ENCODE measurements around the gene BPIFA1. TPM values are rescaled to one million over a fixed set of nuclear protein-coding genes. Genes with fewer than 3 reads are reported as not detected.

BPIFA1 gene
- total and polyA plus RNA-seq, 9 of the 15 experiments (the other 6 are each of a cell fraction or from before 2014, with no cell fraction given), result not detected

DNA sequence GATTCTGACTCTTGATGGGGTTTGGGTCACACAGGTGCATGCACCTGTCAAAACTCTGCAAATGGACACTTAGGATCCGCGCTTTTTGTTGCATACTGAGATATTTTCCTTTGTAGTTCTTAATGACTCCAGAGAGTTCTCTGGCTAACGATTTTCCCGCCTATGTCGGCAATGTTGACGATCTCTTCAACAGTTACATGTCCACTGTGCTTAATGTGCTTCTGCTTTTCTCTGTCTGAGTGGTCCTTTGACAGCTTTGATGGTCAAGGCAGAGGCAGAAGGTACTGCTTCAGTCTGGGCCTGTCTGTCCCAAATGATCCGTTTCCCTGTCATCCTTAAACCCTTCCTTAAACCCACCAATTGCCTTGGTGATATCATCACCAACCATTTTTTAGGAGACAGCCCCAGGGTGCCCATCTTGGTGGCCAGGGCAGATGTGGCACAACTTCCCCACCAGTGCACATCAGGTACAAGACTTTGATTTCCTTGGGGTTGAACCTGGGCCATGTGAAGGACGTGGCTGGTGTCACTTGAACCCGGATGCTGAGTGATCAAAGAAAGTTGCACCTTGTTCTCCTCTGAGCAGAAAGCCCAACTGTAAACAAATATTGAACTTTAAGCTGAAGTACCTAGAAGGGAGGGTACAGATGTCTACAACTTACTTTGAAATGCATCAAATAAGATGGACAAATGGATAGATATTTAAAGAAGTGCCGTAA is 36.5 kb downstream of the BPIFA1 start:
- H3K4me1 ChIP-seq (replicated peaks in 1 of 2; ENCODE audit: control insufficient read depth in 2 of 2, insufficient read depth in 2 of 2, low read length in 2 of 2), result no peaks in the 10 kb centered on the region; a peak in 1 of 5 replicates
- WGBS (ENCODE audit: insufficient coverage, low coverage, missing lambda C conversion rate), result 1% methylated on average over 10 of the region's 10 CpGs

More for the DNA sequence above, 36.5 kb downstream of the BPIFA1 start:
- CTCF ChIA-PET (ENCODE audit: low intra/inter-chr PET ratio), result no interaction called here
- in situ Hi-C loops (cut with MboI) (no loop called here), intact Hi-C loops (cut with micrococcal nuclease) (no loop called here)
- no peak overlapping the region for H3K4me2 ChIP-seq (ENCODE audit: insufficient read depth, low read length)
- POLR2A ChIA-PET, result interaction anchor here (0.6 kb wide), 1 partner anchor 141 kb away, joined by 3 read pairs; no protein-coding TSS in a partner anchor
- DNase-seq (ENCODE audit: extremely low read depth in 1 of 4, low spot score in 3 of 4), result no peak
- ATAC-seq, result no peak
- H3K79me2 ChIP-seq (ENCODE audit: control insufficient read depth, insufficient read depth, low read length), result no peaks in the 10 kb centered on the region
- FAIRE-seq, result no peak
- H2AFZ ChIP-seq (ENCODE audit: low read depth, low read length), result no peak overlapping the region
- H3K9me3 ChIP-seq (replicated peaks; ENCODE audit: control insufficient read depth, insufficient read depth, low read depth, low read length), result no peaks in the 10 kb centered on the region
- no peaks in the 10 kb centered on the region for H3K9me1 ChIP-seq (ENCODE audit: control insufficient read depth, insufficient read depth, low read length)
- H3K27me3 ChIP-seq (ENCODE audit: control insufficient read depth in 2 of 2, insufficient read depth in 2 of 2, low read length in 2 of 2), result peaks cover 22 to 61% of the 10 kb centered on the region in 2 experiments; a peak in 4 of 5 replicates
- no peak overlapping the region for H3K4me3 ChIP-seq
- no peaks in the 10 kb centered on the region for H4K20me1 ChIP-seq (replicated peaks; ENCODE audit: control insufficient read depth, insufficient read depth, low read length)
- H3K27ac ChIP-seq (ENCODE audit: extremely low read depth, low read depth, low read length), result no peak overlapping the region
- BruUV-seq (replicated peaks), result no TSS peak
- TF ChIP-seq MXI1 (IDR thresholded peaks at IDR 0.05; ENCODE audit: low read depth, low read length), result no peak
- TF ChIP-seq RBM14 (IDR thresholded peaks at IDR 0.05; ENCODE audit: borderline replicate concordance, insufficient read depth, low read depth, low read length), result no peak
- no peak for TF ChIP-seq RBM25 (IDR thresholded peaks at IDR 0.05; ENCODE audit: low read depth, low read length, severe bottlenecking)
- TF ChIP-seq TCFL5 (CRISPR knock-in tag; conservative IDR thresholded peaks at IDR 0.05), result no peak
- no peak for TF ChIP-seq NR4A1 (CRISPR knock-in tag; IDR thresholded peaks at IDR 0.05)
- no peak for TF ChIP-seq NR4A1 (tag; IDR thresholded peaks at IDR 0.05)
- TF ChIP-seq, protein P1, sequence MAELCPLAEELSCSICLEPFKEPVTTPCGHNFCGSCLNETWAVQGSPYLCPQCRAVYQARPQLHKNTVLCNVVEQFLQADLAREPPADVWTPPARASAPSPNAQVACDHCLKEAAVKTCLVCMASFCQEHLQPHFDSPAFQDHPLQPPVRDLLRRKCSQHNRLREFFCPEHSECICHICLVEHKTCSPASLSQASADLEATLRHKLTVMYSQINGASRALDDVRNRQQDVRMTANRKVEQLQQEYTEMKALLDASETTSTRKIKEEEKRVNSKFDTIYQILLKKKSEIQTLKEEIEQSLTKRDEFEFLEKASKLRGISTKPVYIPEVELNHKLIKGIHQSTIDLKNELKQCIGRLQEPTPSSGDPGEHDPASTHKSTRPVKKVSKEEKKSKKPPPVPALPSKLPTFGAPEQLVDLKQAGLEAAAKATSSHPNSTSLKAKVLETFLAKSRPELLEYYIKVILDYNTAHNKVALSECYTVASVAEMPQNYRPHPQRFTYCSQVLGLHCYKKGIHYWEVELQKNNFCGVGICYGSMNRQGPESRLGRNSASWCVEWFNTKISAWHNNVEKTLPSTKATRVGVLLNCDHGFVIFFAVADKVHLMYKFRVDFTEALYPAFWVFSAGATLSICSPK (IDR thresholded peaks at IDR 0.05; ENCODE audit: borderline replicate concordance), result no peak
- H3K36me3 ChIP-seq (ENCODE audit: control insufficient read depth, insufficient read depth, low read length), result no peaks in the 10 kb centered on the region
- no peak overlapping the region for H3K9ac ChIP-seq (ENCODE audit: insufficient read depth in 1 of 2, low read depth in 2 of 2, low read length in 2 of 2)

Measured in K562 (cell line).